ENCODE data around the gene LEKR1.

DNA sequence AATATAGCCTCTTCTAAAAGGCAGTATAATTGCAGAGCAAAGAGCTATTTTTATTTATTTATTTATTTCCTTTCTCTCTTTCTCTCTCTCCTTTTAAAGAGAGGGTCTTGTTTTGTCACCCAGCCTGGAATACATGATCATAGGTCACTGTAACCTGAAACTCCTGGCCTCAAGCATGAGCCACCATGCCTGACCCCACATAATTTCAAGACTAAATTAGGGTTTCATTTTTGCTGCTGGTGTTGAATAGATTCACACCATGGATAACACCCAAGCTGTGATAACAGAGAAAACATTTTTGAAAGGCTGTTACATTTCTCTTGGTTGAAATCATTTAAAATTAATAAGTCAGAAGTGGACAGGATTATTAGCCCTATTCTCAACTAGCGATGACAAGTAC is 131.6 kb downstream of the LEKR1 start:
- TF ChIP-seq EZH2 (conservative IDR thresholded peaks at IDR 0.05; ENCODE audit: low read depth, low read length) (no peak), ZXDC (CRISPR knock-in tag; IDR thresholded peaks at IDR 0.05) (no peak), NCOA2 (CRISPR knock-in tag; IDR thresholded peaks at IDR 0.05) (no peak), ZNF709 (CRISPR knock-in tag; IDR thresholded peaks at IDR 0.05) (no peak), CBFB (CRISPR knock-in tag; IDR thresholded peaks at IDR 0.05) (no peak), ZNF777 (CRISPR knock-in tag; IDR thresholded peaks at IDR 0.05) (no peak), SMAD1 (CRISPR knock-in tag; IDR thresholded peaks at IDR 0.05; ENCODE audit: borderline replicate concordance, low read depth) (no peak), NFIB (CRISPR knock-in tag; IDR thresholded peaks at IDR 0.05; ENCODE audit: borderline replicate concordance) (no peak), ZBTB34 (CRISPR knock-in tag; IDR thresholded peaks at IDR 0.05) (no peak), NKX3-1 (CRISPR knock-in tag; IDR thresholded peaks at IDR 0.05) (no peak)
- TF ChIP-seq, protein P1, sequence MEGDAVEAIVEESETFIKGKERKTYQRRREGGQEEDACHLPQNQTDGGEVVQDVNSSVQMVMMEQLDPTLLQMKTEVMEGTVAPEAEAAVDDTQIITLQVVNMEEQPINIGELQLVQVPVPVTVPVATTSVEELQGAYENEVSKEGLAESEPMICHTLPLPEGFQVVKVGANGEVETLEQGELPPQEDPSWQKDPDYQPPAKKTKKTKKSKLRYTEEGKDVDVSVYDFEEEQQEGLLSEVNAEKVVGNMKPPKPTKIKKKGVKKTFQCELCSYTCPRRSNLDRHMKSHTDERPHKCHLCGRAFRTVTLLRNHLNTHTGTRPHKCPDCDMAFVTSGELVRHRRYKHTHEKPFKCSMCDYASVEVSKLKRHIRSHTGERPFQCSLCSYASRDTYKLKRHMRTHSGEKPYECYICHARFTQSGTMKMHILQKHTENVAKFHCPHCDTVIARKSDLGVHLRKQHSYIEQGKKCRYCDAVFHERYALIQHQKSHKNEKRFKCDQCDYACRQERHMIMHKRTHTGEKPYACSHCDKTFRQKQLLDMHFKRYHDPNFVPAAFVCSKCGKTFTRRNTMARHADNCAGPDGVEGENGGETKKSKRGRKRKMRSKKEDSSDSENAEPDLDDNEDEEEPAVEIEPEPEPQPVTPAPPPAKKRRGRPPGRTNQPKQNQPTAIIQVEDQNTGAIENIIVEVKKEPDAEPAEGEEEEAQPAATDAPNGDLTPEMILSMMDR (CRISPR knock-in tag; IDR thresholded peaks at IDR 0.05), result no peak
- TF ChIP-seq, protein P2, sequence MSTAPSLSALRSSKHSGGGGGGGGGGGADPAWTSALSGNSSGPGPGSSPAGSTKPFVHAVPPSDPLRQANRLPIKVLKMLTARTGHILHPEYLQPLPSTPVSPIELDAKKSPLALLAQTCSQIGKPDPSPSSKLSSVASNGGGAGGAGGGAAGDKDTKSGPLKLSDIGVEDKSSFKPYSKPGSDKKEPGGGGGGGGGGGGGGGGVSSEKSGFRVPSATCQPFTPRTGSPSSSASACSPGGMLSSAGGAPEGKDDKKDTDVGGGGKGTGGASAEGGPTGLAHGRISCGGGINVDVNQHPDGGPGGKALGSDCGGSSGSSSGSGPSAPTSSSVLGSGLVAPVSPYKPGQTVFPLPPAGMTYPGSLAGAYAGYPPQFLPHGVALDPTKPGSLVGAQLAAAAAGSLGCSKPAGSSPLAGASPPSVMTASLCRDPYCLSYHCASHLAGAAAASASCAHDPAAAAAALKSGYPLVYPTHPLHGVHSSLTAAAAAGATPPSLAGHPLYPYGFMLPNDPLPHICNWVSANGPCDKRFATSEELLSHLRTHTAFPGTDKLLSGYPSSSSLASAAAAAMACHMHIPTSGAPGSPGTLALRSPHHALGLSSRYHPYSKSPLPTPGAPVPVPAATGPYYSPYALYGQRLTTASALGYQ (CRISPR knock-in tag; IDR thresholded peaks at IDR 0.05), result no peak
- TF ChIP-seq, protein P3, sequence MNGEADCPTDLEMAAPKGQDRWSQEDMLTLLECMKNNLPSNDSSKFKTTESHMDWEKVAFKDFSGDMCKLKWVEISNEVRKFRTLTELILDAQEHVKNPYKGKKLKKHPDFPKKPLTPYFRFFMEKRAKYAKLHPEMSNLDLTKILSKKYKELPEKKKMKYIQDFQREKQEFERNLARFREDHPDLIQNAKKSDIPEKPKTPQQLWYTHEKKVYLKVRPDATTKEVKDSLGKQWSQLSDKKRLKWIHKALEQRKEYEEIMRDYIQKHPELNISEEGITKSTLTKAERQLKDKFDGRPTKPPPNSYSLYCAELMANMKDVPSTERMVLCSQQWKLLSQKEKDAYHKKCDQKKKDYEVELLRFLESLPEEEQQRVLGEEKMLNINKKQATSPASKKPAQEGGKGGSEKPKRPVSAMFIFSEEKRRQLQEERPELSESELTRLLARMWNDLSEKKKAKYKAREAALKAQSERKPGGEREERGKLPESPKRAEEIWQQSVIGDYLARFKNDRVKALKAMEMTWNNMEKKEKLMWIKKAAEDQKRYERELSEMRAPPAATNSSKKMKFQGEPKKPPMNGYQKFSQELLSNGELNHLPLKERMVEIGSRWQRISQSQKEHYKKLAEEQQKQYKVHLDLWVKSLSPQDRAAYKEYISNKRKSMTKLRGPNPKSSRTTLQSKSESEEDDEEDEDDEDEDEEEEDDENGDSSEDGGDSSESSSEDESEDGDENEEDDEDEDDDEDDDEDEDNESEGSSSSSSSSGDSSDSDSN (CRISPR knock-in tag; IDR thresholded peaks at IDR 0.05), result no peak
